ENCODE results near the gene AP2B1.
"Not testable (repeated sequence)": the region's sequence is repeated elsewhere in the genome, so short reads cannot be mapped to it uniquely, and the experiment has no call there.

AP2B1 gene

DNA sequence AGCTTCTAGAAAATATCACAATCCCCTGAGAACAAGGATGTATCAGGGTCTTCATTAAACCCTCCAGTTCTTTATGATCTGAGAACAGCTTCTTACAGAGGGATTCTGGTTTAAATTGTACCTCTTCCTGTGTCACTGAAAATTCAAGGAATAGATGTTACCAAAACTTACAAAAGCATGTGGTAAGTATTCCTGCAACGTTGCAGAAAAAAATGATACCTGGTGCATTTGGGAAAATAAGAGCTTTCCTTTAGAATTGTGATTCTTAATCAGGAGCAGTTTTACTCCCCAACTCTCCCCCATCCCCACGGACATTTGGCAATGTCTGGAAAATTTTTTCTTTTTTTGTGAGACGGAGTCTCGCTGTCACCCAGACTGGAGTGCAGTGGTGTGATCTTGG is 33.8 kb upstream of the AP2B1 start:
- Histone ChIP-seq H3K36me3 (ENCODE audit: insufficient read depth, low read depth, low read length) (no peaks in the 10 kb centered on the region), H3K9me3 (ENCODE audit: insufficient read depth, low read depth, low read length) (no peaks in the 10 kb centered on the region), H3K4me3 (ENCODE audit: low read length) (no peak overlapping the region), H3K4me1 (ENCODE audit: insufficient read depth, low read length) (no peaks in the 10 kb centered on the region), H3K9ac (ENCODE audit: low read depth, low read length) (no peak overlapping the region), H3K27me3 (ENCODE audit: insufficient read depth, low read length) (peaks cover 23% of the 10 kb centered on the region), H3K27ac (ENCODE audit: low read length) (no peak overlapping the region)

GRCh38 chr17:35554668-35555067 is 32.5 kb upstream of the AP2B1 start:
- Histone ChIP-seq H3K36me3 (ENCODE audit: insufficient read depth, low read depth, low read length) (no peaks in the 10 kb centered on the region), H3K27ac (ENCODE audit: low read length) (no peak overlapping the region), H3K4me3 (ENCODE audit: low read length) (no peak overlapping the region), H3K9ac (ENCODE audit: low read depth, low read length) (no peak overlapping the region), H3K4me1 (ENCODE audit: insufficient read depth, low read length) (no peaks in the 10 kb centered on the region), H3K9me3 (ENCODE audit: insufficient read depth, low read depth, low read length) (no peaks in the 10 kb centered on the region), H3K27me3 (ENCODE audit: insufficient read depth, low read length) (peaks cover 14% of the 10 kb centered on the region)

DNA sequence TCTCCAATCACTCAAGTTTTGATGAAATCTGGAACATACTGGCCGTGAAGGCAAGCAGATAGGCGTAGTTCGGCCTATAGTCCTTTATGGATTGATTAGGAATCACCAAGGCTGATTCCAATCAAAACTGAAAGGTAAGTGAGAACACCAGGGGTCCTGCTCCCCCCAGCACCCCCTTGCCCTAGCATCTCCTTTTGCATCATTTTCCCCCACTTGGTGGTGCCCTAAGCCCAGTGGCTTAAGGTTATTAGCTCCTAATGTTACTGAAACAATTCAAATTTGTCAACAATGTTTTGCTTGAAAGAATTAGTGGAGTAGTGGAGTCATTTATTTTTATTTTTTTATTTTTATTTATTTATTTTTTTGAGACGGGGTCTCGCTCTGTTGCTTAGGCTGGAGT is 31.4 kb upstream of the AP2B1 start:
- no peaks in the 10 kb centered on the region for H3K36me3 ChIP-seq (ENCODE audit: insufficient read depth, low read depth, low read length)
- no peaks in the 10 kb centered on the region for H3K4me1 ChIP-seq (ENCODE audit: insufficient read depth, low read length)
- no peak overlapping the region for H3K4me3 ChIP-seq (ENCODE audit: low read length)
- no peak overlapping the region for H3K27ac ChIP-seq (ENCODE audit: low read length)
- H3K9ac ChIP-seq (ENCODE audit: low read depth, low read length): no peak overlapping the region
- no peaks in the 10 kb centered on the region for H3K9me3 ChIP-seq (ENCODE audit: insufficient read depth, low read depth, low read length)
- H3K27me3 ChIP-seq (ENCODE audit: insufficient read depth, low read length): peaks cover 9% of the 10 kb centered on the region; the same call in 1 of the 2 replicates

DNA sequence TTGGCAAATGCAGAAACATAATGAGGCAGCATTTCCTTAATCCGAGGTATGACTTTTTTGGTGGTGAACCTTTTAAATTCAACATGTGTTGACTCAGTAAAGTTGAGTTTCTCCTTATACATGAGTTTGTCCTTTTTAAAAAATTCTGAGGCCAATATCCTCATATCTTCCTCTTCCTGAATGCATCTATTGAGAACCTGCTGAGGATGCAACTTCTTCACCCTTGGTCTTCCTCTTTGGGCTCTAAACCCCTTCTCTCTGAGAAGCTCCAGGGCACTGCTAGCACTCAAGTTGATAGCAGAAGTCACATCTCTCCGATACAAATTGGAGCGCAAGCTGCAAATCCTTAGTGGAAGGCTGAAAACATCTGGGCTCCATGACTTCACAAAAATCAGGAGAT is 29.8 kb upstream of the AP2B1 start:
- no peak overlapping the region for H3K4me3 ChIP-seq (ENCODE audit: low read length)
- H3K4me1 ChIP-seq (ENCODE audit: insufficient read depth, low read length): no peaks in the 10 kb centered on the region
- H3K27me3 ChIP-seq (ENCODE audit: insufficient read depth, low read length): peaks cover 9% of the 10 kb centered on the region; the same call in 1 of the 2 replicates
- H3K9ac ChIP-seq (ENCODE audit: low read depth, low read length): no peak overlapping the region
- H3K9me3 ChIP-seq (ENCODE audit: insufficient read depth, low read depth, low read length): no peaks in the 10 kb centered on the region
- no peak overlapping the region for H3K27ac ChIP-seq (ENCODE audit: low read length)
- no peaks in the 10 kb centered on the region for H3K36me3 ChIP-seq (ENCODE audit: insufficient read depth, low read depth, low read length)

DNA sequence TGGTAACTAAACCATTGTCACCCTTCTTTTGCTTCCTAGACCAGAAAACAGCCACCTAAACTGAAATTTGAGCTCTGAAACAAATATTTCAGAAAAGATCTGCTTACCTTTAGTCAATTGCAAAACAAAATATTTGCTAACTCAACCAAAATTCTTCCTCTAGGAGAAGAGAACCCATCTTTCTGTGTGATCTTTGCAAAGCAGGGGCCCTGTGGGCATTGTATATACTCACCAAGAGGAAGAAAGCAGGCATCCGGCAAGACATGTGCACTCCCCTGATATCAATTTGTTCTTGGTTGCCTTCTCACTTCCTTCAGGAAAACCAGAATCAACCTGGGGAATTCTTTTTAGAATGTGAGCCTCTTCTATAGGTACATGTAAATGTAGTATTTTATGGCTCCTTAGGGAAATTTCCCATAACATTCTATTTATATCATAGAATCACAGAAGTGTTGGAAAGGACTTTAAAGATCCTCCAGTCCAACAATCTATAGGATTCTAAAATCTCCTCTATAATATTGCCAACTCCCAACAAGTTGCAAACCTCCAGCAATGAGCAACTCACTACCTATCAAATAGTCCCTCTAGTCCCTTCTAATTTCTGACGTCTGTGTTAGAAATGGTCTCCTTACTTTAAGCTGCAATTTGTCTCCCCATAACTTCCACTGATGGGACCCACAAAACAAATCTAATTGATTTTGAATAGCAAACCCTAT is 27.5 kb upstream of the AP2B1 start:
- no peaks in the 10 kb centered on the region for H3K4me1 ChIP-seq (ENCODE audit: insufficient read depth, low read length)
- peaks cover 15% of the 10 kb centered on the region for H3K27me3 ChIP-seq (ENCODE audit: insufficient read depth, low read length)
- no peak overlapping the region for H3K27ac ChIP-seq (ENCODE audit: low read length)
- no peaks in the 10 kb centered on the region for H3K9me3 ChIP-seq (ENCODE audit: insufficient read depth, low read depth, low read length)
- H3K9ac ChIP-seq (ENCODE audit: low read depth, low read length): no peak overlapping the region
- no peaks in the 10 kb centered on the region for H3K36me3 ChIP-seq (ENCODE audit: insufficient read depth, low read depth, low read length)
- no peak overlapping the region for H3K4me3 ChIP-seq (ENCODE audit: low read length)

- Histone ChIP-seq H3K27me3 (ENCODE audit: insufficient read depth, low read length) (peaks cover 24% of the 10 kb centered on the region), H3K4me1 (ENCODE audit: insufficient read depth, low read length) (no peaks in the 10 kb centered on the region), H3K36me3 (ENCODE audit: insufficient read depth, low read depth, low read length) (no peaks in the 10 kb centered on the region), H3K9ac (ENCODE audit: low read depth, low read length) (no peak within 1 kb of the TSS), H3K27ac (ENCODE audit: low read length) (no peak within 1 kb of the TSS), H3K4me3 (ENCODE audit: low read length) (no peak within 1 kb of the TSS), H3K9me3 (ENCODE audit: insufficient read depth, low read depth, low read length) (no peaks in the 10 kb centered on the region)
These were observed 26.4 kb upstream of the AP2B1 start, which contains the start of gene SLFN14 for GRCh38 chr17:35560703-35561102. Gene SLFN14 (minus strand): TSS chr17:35560819. CDS start chr17:35558062, 2,757 bp downstream.

DNA sequence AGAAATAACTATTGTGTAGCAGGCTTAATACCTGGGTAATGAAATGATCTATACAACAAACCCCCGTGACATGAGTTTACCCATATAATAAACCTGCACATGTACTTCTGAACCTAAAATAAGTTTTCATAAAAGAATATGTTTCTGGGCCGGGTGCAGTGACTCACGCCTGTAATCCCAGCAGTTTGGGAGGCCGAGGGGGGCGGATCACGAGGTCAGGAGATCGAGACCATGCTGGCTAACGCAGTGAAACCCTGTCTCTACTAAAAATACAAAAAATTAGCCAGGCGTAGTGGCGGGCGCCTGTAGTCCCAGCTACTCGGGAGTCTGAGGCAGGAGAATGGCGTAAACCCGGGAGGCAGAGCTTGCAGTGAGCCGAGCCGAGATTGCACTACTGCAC is 23.9 kb upstream of the AP2B1 start:
- peaks cover 33% of the 10 kb centered on the region for H3K27me3 ChIP-seq (ENCODE audit: insufficient read depth, low read length)
- H3K4me3 ChIP-seq (ENCODE audit: low read length); H3K9ac ChIP-seq (ENCODE audit: low read depth, low read length); H3K9me3 ChIP-seq (ENCODE audit: insufficient read depth, low read depth, low read length); H3K27ac ChIP-seq (ENCODE audit: low read length); H3K36me3 ChIP-seq (ENCODE audit: insufficient read depth, low read depth, low read length); H3K4me1 ChIP-seq (ENCODE audit: insufficient read depth, low read length): not testable (repeated sequence)

DNA sequence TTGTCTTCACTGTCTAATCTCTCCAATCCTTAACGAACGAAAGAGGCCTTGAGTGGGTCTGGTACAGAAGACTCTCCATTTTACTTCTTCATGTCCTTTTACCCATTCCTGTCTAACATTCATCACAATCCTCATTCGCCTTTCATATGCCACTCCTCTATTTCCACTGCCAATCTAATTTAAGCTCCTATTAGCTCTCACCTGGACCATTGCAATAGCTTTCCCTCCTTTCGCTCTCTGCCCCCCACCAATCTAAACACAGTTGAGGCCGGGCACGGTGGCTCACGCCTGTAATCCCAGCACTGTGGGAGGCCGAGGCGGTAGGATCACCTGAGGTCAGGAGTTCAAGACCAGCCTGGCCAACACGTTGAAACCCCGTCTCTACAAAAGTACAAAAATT is 20.2 kb upstream of the AP2B1 start:
- Histone ChIP-seq H3K36me3 (ENCODE audit: insufficient read depth, low read depth, low read length) (no peaks in the 10 kb centered on the region), H3K9ac (ENCODE audit: low read depth, low read length) (no peak overlapping the region), H3K27ac (ENCODE audit: low read length) (no peak overlapping the region), H3K4me3 (ENCODE audit: low read length) (peak overlapping the region; percentile 99), H3K9me3 (ENCODE audit: insufficient read depth, low read depth, low read length) (no peaks in the 10 kb centered on the region), H3K4me1 (ENCODE audit: insufficient read depth, low read length) (no peaks in the 10 kb centered on the region), H3K27me3 (ENCODE audit: insufficient read depth, low read length) (peaks cover 29% of the 10 kb centered on the region)

- peaks cover 29% of the 10 kb centered on the region for H3K27me3 ChIP-seq (ENCODE audit: insufficient read depth, low read length)
- H3K27ac ChIP-seq (ENCODE audit: low read length): peak overlapping the region; percentile 84
- no peaks in the 10 kb centered on the region for H3K36me3 ChIP-seq (ENCODE audit: insufficient read depth, low read depth, low read length)
- peak overlapping the region; percentile 99 for H3K4me3 ChIP-seq (ENCODE audit: low read length)
- no peaks in the 10 kb centered on the region for H3K9me3 ChIP-seq (ENCODE audit: insufficient read depth, low read depth, low read length)
- no peaks in the 10 kb centered on the region for H3K4me1 ChIP-seq (ENCODE audit: insufficient read depth, low read length)
- H3K9ac ChIP-seq (ENCODE audit: low read depth, low read length): peak overlapping the region; percentile 99
These were observed 18.6 kb upstream of the AP2B1 start for GRCh38 chr17:35568561-35568960.

DNA sequence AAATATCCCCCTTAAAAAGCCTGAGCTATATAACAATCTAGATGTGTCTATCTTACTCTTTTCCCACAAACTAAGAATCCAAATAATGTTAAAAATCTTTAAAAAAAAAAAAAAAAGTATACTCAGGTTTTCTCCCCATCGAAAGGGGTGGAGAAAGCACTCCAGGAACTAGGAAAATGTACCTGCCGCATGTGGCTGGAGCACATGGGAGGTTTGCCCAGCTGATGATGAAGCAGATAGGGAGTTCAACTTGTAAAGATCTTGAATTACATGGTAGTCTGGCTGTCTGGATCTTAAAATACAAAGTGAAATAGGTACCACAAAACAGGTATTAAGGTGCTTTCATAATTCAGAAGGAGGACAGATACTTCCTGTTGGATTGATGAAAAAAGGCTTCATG is 17.7 kb upstream of the AP2B1 start:
- H3K4me3 ChIP-seq (ENCODE audit: low read length): peak overlapping the region; percentile 99; the same call in 1 of the 2 replicates
- H3K36me3 ChIP-seq (ENCODE audit: insufficient read depth, low read depth, low read length): peaks cover 2% of the 10 kb centered on the region; the same call in 1 of the 2 replicates
- H3K4me1 ChIP-seq (ENCODE audit: insufficient read depth, low read length): no peaks in the 10 kb centered on the region
- no peak overlapping the region for H3K9ac ChIP-seq (ENCODE audit: low read depth, low read length)
- peaks cover 20% of the 10 kb centered on the region for H3K27me3 ChIP-seq (ENCODE audit: insufficient read depth, low read length)
- no peaks in the 10 kb centered on the region for H3K9me3 ChIP-seq (ENCODE audit: insufficient read depth, low read depth, low read length)
- H3K27ac ChIP-seq (ENCODE audit: low read length): no peak overlapping the region

- H3K9me3 ChIP-seq (ENCODE audit: insufficient read depth, low read depth, low read length): no peaks in the 10 kb centered on the region
- no peak overlapping the region for H3K9ac ChIP-seq (ENCODE audit: low read depth, low read length)
- H3K27ac ChIP-seq (ENCODE audit: low read length): no peak overlapping the region
- H3K4me1 ChIP-seq (ENCODE audit: insufficient read depth, low read length): no peaks in the 10 kb centered on the region
- no peaks in the 10 kb centered on the region for H3K27me3 ChIP-seq (ENCODE audit: insufficient read depth, low read length)
- H3K36me3 ChIP-seq (ENCODE audit: insufficient read depth, low read depth, low read length): peaks cover 17% of the 10 kb centered on the region
- no peak overlapping the region for H3K4me3 ChIP-seq (ENCODE audit: low read length)
These were observed 11.4 kb upstream of the AP2B1 start for GRCh38 chr17:35575759-35576158.

- Histone ChIP-seq H3K27ac (ENCODE audit: low read length) (peak overlapping the region; percentile 86), H3K4me3 (ENCODE audit: low read length) (peak overlapping the region; percentile 94), H3K36me3 (ENCODE audit: insufficient read depth, low read depth, low read length) (peaks cover 17% of the 10 kb centered on the region), H3K9ac (ENCODE audit: low read depth, low read length) (peak overlapping the region; percentile 95), H3K9me3 (ENCODE audit: insufficient read depth, low read depth, low read length) (no peaks in the 10 kb centered on the region), H3K27me3 (ENCODE audit: insufficient read depth, low read length) (no peaks in the 10 kb centered on the region), H3K4me1 (ENCODE audit: insufficient read depth, low read length) (no peaks in the 10 kb centered on the region)
These were observed 9.3 kb upstream of the AP2B1 start for GRCh38 chr17:35577830-35578196.

Measured in iPS-20b (cell line).